Stomach (tissue), 4 donors: ENCODE data around the gene STEAP2.

ENCODE experiments used
- EP300 ChIP-seq: sonication (generic); formaldehyde crosslinking; IDR thresholded peaks from one replicate; pipeline ENCODE4 v1.6.1; 2017; ENCODE audit warnings: antibody characterized with exemption
- POLR2A ChIP-seq, 4 donors: fragments of 450-650 bp; IDR thresholded peaks; one replicate each; pipeline ENCODE4 v1.6.1; 2016; ENCODE audit warnings: antibody characterized with exemption in 4 of 4, control low read depth in 2 of 4, mild to moderate bottlenecking in 1 of 4, moderate library complexity in 1 of 4
- POLR2AphosphoS5 ChIP-seq, 3 donors: sonication (generic); formaldehyde crosslinking; IDR thresholded peaks; one replicate each; pipeline ENCODE4 v1.6.1; 2016; ENCODE audit warnings: antibody characterized with exemption in 3 of 3
- TF ChIP-seq, protein P1 (sequence below), 7 experiments: fragments of 450-650 bp in 4 of 7; fragments of 200-600 bp in 3 of 7; sonication (generic) in 3 of 7; IDR thresholded peaks; one replicate each; pipeline ENCODE4 v1.5.1; 2016 to 2019; ENCODE audit warnings: antibody characterized with exemption in 7 of 7, control low read depth in 2 of 7, mild to moderate bottlenecking in 1 of 7

DNA sequence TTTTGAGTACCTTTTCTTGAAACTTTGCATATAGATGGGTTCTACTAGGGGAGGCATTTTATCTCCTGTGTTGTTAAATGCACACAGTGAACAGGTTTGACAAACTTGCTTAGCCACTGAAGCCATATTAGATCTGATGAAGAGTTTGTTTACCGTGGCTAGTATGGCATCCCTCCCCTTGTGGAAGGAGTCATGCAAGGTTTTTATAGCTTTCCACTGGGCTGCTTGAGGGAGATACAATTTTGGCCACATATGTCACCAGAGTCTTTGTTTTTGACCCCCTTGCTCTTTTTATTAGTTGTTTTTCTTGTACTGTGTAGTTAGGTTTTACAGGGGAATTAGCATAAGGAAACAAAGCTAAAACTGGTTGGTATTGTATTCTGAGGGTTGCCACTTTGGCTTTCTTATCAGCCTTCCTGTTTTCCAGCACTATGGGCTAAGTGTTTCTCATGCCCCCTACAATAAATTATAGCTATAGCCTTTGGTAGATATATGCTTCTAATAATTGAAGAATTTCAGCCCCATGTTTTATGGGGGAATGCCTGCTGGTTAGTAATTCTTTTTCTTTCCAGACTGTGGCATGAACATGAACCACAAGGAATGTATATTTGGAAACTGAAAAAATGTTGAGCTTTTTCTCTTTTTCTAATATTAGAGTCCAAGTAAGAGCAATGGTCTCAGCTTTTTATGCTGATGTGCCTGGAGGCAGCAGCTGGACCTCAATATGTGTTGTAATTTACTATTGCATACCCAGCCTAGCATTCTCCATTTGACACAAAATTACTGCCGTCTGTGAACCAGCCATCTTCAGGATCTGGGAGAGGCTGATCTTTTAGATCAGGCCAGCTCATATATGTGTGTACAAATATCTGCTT, 18.4 kb upstream of the STEAP2 start:
- TF ChIP-seq, protein P1, sequence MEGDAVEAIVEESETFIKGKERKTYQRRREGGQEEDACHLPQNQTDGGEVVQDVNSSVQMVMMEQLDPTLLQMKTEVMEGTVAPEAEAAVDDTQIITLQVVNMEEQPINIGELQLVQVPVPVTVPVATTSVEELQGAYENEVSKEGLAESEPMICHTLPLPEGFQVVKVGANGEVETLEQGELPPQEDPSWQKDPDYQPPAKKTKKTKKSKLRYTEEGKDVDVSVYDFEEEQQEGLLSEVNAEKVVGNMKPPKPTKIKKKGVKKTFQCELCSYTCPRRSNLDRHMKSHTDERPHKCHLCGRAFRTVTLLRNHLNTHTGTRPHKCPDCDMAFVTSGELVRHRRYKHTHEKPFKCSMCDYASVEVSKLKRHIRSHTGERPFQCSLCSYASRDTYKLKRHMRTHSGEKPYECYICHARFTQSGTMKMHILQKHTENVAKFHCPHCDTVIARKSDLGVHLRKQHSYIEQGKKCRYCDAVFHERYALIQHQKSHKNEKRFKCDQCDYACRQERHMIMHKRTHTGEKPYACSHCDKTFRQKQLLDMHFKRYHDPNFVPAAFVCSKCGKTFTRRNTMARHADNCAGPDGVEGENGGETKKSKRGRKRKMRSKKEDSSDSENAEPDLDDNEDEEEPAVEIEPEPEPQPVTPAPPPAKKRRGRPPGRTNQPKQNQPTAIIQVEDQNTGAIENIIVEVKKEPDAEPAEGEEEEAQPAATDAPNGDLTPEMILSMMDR (IDR thresholded peaks at IDR 0.05), result no peak
- no peak for TF ChIP-seq POLR2AphosphoS5 (IDR thresholded peaks at IDR 0.05)
- TF ChIP-seq EP300, result no peak
- no peak for TF ChIP-seq POLR2A (IDR thresholded peaks at IDR 0.05)
